ENCODE results near the gene USP32.
A peak's percentile ranks its signal among the peaks of the same experiment; 100 is the strongest.
"Not testable (repeated sequence)": the region's sequence is repeated elsewhere in the genome, so short reads cannot be mapped to it uniquely, and the experiment has no call there.

The USP32 gene

GRCh38 chr17:60249290-60249826 is 142.6 kb downstream of the USP32 start:
- no peak for TF ChIP-seq POLR2A (IDR thresholded peaks at IDR 0.05; ENCODE audit: low read depth, low read length)
- no peak for DNase-seq (ENCODE audit: insufficient read length, low spot score)

GRCh38 chr17:60248618-60249289 is 143.2 kb downstream of the USP32 start:
- FAIRE-seq, result no peak
- TF ChIP-seq POLR2A (IDR thresholded peaks at IDR 0.05; ENCODE audit: low read depth, low read length), result no peak

More at GRCh38 chr17:60249290-60249826, 142.6 kb downstream of the USP32 start:
- no peak for FAIRE-seq

GRCh38 chr17:60247836-60248461 is 144.0 kb downstream of the USP32 start:
- peak; percentile 62 for FAIRE-seq

More at GRCh38 chr17:60248618-60249289, 143.2 kb downstream of the USP32 start:
- DNase-seq (ENCODE audit: insufficient read length, low spot score), result no peak

GRCh38 chr17:60244656-60245055 is 147.3 kb downstream of the USP32 start:
- DNase-seq (ENCODE audit: insufficient read length, low spot score) (no peak), FAIRE-seq (no peak)
- TF ChIP-seq POLR2A (IDR thresholded peaks at IDR 0.05; ENCODE audit: low read depth, low read length), result no peak

More at GRCh38 chr17:60247836-60248461, 144.0 kb downstream of the USP32 start:
- TF ChIP-seq POLR2A (IDR thresholded peaks at IDR 0.05; ENCODE audit: low read depth, low read length), result no peak
- no peak for DNase-seq (ENCODE audit: insufficient read length, low spot score)

GRCh38 chr17:60240290-60240689 is 151.6 kb downstream of the USP32 start:
- DNase-seq (ENCODE audit: insufficient read length, low spot score) (no peak), FAIRE-seq (no peak)
- no peak for TF ChIP-seq POLR2A (IDR thresholded peaks at IDR 0.05; ENCODE audit: low read depth, low read length)

- no peak for TF ChIP-seq POLR2A (IDR thresholded peaks at IDR 0.05; ENCODE audit: low read depth, low read length)
- DNase-seq (ENCODE audit: insufficient read length, low spot score) (no peak), FAIRE-seq (no peak)
These were observed 160.2 kb downstream of the USP32 start for GRCh38 chr17:60231691-60232090.

GRCh38 chr17:60231234-60231633 is 160.7 kb downstream of the USP32 start:
- FAIRE-seq (peak; percentile 84), DNase-seq (ENCODE audit: insufficient read length, low spot score) (no peak)
- TF ChIP-seq POLR2A (IDR thresholded peaks at IDR 0.05; ENCODE audit: low read depth, low read length), result no peak

GRCh38 chr17:60230358-60230757 is 161.6 kb downstream of the USP32 start:
- DNase-seq (ENCODE audit: insufficient read length, low spot score), result no peak
- TF ChIP-seq POLR2A (IDR thresholded peaks at IDR 0.05; ENCODE audit: low read depth, low read length), result no peak
- peak; percentile 45 for FAIRE-seq

- no peak for TF ChIP-seq POLR2A (IDR thresholded peaks at IDR 0.05; ENCODE audit: low read depth, low read length)
- FAIRE-seq, result peak; percentile 41
These were observed 162.6 kb downstream of the USP32 start for GRCh38 chr17:60229188-60229802.

GRCh38 chr17:60227276-60227675 is 164.7 kb downstream of the USP32 start:
- DNase-seq (ENCODE audit: insufficient read length, low spot score); FAIRE-seq: not testable (repeated sequence)

More at GRCh38 chr17:60229188-60229802, 162.6 kb downstream of the USP32 start:
- DNase-seq (ENCODE audit: insufficient read length, low spot score), result no peak

GRCh38 chr17:60224064-60224463 is 167.9 kb downstream of the USP32 start:
- FAIRE-seq, result no peak
- DNase-seq (ENCODE audit: insufficient read length, low spot score), result no peak
- TF ChIP-seq POLR2A (IDR thresholded peaks at IDR 0.05; ENCODE audit: low read depth, low read length), result no peak

- DNase-seq (ENCODE audit: insufficient read length, low spot score) (no peak), FAIRE-seq (no peak)
- TF ChIP-seq POLR2A (IDR thresholded peaks at IDR 0.05; ENCODE audit: low read depth, low read length), result no peak
These were observed 168.5 kb downstream of the USP32 start for GRCh38 chr17:60223456-60223855.

- not testable (repeated sequence) for FAIRE-seq; DNase-seq (ENCODE audit: insufficient read length, low spot score)
These were observed 173.2 kb downstream of the USP32 start for GRCh38 chr17:60218774-60219173.

GRCh38 chr17:60215895-60216294 is 176.0 kb downstream of the USP32 start:
- not testable (repeated sequence) for DNase-seq (ENCODE audit: insufficient read length, low spot score); FAIRE-seq

- FAIRE-seq; DNase-seq (ENCODE audit: insufficient read length, low spot score): not testable (repeated sequence)
These were observed 180.7 kb downstream of the USP32 start for GRCh38 chr17:60211282-60211681.

GRCh38 chr17:60208302-60208701 is 183.6 kb downstream of the USP32 start:
- not testable (repeated sequence) for FAIRE-seq

GRCh38 chr17:60205782-60206181 is 186.2 kb downstream of the USP32 start:
- DNase-seq (ENCODE audit: insufficient read length, low spot score); FAIRE-seq: not testable (repeated sequence)

More at GRCh38 chr17:60208302-60208701, 183.6 kb downstream of the USP32 start:
- not testable (repeated sequence) for DNase-seq (ENCODE audit: insufficient read length, low spot score)

- FAIRE-seq, result not testable (repeated sequence)
These were observed 193.3 kb downstream of the USP32 start for GRCh38 chr17:60198630-60199029.

GRCh38 chr17:60194141-60194540 is 197.8 kb downstream of the USP32 start:
- not testable (repeated sequence) for DNase-seq (ENCODE audit: insufficient read length, low spot score); FAIRE-seq

More at GRCh38 chr17:60198630-60199029, 193.3 kb downstream of the USP32 start:
- not testable (repeated sequence) for DNase-seq (ENCODE audit: insufficient read length, low spot score)
